Esophagus mucosa (tissue), 1 donor: ENCODE results near the gene ABCB11. TPM values are rescaled to one million over a fixed set of nuclear protein-coding genes. Genes with fewer than 3 reads are reported as not detected.
"Not testable (repeated sequence)": the region's sequence is repeated elsewhere in the genome, so short reads cannot be mapped to it uniquely, and the experiment has no call there.

Experiments used
- ATAC-seq: fragments of 200-7000 bp; cut with Tn5 transposase; one replicate; pipeline ENCODE4 v1.9.1; 2020
- total RNA-seq: library from RNA; stranded (reverse); gene quantifications from one replicate; pipeline ENCODE4 v1.2.4, GENCODE V29; 2023
- donor health status: DM: yes; HTN: yes; CAD: no.

ABCB11 gene
- total RNA-seq, 1 donor from 2014 or later: not detected

DNA sequence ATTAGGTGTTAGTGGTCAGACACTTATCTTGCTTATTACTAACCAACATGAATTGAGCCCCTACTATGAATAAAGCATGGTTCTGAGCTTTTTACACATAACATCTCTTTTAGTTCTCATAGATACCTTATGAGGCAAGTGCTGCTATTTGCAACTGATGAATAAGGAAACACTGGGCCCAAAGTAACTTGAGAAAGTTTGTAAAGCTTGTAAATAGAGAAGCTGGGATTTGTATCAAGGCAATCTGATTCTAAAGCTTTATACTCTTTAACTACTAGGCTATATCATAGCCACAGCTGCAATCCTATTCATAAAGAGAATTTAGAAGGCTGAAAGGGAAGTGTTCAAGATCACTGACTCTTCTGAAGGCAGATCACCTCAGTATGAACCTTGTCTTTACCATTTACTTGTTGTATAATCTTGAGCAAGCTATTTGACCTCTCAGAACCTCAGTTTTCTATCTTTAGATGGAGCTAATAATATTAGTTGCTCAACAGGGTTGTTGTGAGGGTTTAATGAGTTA, 60.4 kb downstream of the ABCB11 start:
- no peak for ATAC-seq

GRCh38 chr2:168969865-168970264, 61.3 kb downstream of the ABCB11 start:
- no peak for ATAC-seq

DNA sequence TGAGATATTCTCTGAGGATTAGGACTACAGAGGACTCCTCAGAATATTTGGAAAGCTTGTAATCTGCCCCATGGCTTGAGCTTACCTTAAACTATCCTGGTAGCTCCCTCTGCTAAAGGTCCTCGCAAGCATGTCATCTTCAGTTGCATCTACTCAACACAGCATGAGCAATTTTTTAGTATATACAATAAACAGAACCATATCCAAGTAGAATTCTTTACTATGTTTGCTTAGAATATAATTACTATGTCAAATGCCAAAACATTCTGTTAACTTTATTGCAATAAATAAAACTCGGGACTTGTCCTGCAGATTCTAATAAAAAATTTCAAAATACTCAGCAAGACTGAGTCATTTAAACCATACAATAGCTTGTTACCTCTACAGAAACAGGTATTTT, 62.8 kb downstream of the ABCB11 start:
- ATAC-seq: no peak

DNA sequence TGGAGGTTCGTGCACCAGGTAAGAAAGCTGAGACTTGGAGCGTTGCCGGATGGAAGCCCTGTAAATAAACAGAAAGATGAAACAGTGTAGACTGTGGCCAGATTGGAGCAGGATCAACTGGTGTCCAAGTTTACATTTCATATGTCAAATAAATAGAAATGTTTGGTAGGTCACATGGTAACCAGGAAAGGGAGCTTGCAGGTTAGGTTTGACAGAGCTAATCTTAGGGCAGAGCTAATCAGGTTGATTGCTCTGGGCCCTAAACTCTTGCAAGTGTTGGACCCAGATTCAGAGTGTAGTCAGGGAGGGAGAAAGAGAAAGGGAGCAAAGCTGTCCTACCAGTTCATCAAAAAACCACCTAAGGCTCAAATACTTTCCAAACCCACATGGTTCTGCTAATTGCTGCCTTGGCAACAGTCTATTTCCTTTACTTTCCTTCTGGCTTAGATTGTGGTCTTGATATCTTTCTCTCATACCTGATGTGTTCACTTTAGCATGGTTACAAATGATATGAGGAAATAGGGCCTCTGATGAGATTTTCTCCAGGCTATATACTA, 66.8 kb downstream of the ABCB11 start:
- peak; percentile 51 for ATAC-seq

DNA sequence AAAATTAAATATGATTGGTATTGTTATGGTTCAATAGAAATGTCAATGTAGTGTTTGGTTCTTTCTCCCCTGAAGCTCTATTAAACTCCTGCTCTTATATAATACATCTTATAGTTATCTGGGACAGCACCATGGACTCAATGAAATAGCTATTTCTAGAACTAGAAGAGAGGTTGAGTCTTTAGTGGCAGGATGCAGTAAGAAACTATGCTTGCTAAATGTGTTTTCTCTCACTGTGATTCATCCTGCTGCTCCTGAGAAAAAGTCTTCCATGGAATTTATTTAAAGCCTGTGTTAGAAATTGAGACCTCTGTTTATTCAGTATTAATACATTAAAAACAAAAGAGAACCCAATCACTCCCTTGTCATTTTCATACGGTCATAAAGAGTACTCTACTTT, 68.5 kb downstream of the ABCB11 start:
- no peak for ATAC-seq

- ATAC-seq: peak; percentile 92
Measured at GRCh38 chr2:168961450-168962229, 69.5 kb downstream of the ABCB11 start.

- ATAC-seq: no peak
Measured at GRCh38 chr2:168956392-168956791, 74.7 kb downstream of the ABCB11 start.

GRCh38 chr2:168955321-168955720, 75.8 kb downstream of the ABCB11 start:
- no peak for ATAC-seq

- ATAC-seq: no peak
Measured at GRCh38 chr2:168954256-168954655, 76.9 kb downstream of the ABCB11 start.

DNA sequence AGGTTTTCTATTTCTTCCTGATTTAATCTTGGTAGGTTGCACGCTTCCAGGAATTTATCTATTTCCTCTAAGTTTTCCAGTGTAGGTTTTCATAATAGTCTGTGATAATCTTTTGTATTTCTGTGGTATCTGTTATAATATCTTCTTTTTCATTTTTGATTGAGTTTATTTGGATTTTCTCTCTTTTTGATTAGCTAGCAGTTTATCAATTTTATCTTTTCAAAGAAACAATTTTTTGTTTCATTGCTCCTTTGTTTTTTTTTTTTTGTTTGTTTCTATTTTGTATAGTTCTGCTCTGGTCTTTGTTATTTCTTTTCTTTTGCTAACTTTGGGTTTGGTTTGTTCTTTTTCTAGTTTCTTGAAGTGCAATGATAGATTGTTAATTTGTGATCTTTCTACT, 78.7 kb downstream of the ABCB11 start:
- no peak for ATAC-seq

DNA sequence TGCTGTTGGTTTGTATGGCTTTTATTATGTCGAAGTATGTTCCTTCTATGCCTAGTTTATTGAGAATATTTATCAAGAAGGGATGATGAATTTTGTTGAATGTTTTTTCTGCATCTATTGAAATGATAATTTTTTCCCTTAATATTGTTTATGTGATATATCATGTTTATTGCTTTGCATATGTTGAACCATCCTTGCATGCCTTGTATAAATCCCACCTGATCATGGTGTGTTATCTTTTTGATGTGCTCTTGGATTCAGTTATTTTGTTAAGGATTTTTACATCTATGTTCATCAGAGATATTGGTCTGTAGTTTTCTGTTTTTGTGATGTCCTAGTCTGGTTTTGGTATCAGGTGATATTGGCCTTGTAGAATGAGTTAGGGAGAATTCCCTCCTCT, 79.3 kb downstream of the ABCB11 start:
- no peak for ATAC-seq

DNA sequence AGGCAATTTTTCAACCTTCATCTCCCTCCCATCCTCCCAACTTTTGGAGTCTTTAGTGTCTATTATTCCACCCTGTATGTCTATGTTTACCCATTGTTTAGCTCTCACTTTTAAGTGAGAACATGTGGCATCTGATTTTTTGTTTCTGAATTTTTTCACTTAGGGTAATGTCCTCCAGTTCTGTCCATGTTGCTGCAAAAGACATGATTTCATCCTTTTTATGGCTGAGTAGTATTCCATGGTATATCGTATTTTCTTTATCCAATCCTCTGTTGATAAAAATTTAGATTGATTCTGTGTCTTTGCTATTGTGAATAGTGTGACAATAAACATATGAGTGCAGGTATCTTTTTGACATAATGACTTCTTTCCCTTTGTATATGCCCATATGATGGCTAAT, 81.8 kb downstream of the ABCB11 start:
- ATAC-seq: no peak

- no peak for ATAC-seq
Measured at GRCh38 chr2:168948621-168949212, 82.4 kb downstream of the ABCB11 start.

GRCh38 chr2:168945508-168945907, 85.6 kb downstream of the ABCB11 start:
- ATAC-seq: no peak

GRCh38 chr2:168944065-168944464, 87.1 kb downstream of the ABCB11 start:
- ATAC-seq: no peak

DNA sequence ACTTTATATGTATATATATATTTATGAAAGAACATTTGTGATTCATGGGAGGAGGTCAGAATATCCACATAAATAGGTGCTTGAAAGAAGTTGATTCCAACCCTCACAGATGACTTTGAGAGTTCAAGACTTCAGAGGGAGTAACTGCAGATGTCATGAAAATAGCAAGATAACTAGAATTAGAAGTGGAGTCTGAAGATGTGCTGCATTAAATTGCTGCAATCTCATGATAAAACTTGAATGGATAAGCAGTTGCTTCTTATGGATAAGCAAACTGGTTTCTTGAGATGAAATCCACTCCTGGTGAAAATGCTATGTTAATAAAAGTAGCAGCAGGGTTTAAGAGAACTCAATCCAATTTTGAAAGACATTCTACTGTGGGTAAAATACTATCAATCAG, 89.8 kb downstream of the ABCB11 start:
- no peak for ATAC-seq

- ATAC-seq: no peak
Measured at GRCh38 chr2:168939918-168940317, 91.2 kb downstream of the ABCB11 start.

- no peak for ATAC-seq
Measured at GRCh38 chr2:168939061-168939460, 92.1 kb downstream of the ABCB11 start.

- ATAC-seq: peak; percentile 81
Measured at GRCh38 chr2:168935810-168936581, 95.1 kb downstream of the ABCB11 start.

- ATAC-seq: peak; percentile 87
Measured at GRCh38 chr2:168934826-168935225, 96.3 kb downstream of the ABCB11 start.

- ATAC-seq: not testable (repeated sequence)
Measured at GRCh38 chr2:168932174-168932573, 99.0 kb downstream of the ABCB11 start.

DNA sequence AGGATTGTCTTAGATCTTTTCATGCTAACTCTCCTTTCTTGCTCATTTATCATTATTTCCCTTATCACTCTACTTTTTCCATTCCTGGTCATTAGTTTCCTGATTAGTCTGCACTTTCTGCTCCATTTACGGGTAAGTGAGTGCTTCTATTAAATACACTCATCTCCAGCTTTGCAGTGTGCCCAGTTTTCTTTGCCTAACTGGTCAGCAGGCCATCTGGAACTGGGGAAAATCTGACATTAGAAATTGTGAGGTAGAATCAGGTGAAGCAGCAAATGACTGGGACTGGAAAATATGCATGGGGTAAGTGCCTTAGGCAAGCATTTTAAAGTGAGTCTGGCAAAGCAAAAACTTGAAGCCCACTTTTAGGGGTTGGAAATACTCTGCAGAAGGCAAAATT, 100.9 kb downstream of the ABCB11 start:
- ATAC-seq: no peak

GRCh38 chr2:168929031-168929430, 102.1 kb downstream of the ABCB11 start:
- ATAC-seq: no peak
